GM19240 (cell line): ENCODE results near the gene PRPSAP2.
"Not testable (repeated sequence)": the region's sequence is repeated elsewhere in the genome, so short reads cannot be mapped to it uniquely, and the experiment has no call there.

Source experiments
- DNase-seq: peaks from one replicate; pipeline ENCODE4 v3.0.0; 2011; ENCODE audit warnings: low spot score; ENCODE audit not compliant: insufficient read length

The PRPSAP2 gene

DNA sequence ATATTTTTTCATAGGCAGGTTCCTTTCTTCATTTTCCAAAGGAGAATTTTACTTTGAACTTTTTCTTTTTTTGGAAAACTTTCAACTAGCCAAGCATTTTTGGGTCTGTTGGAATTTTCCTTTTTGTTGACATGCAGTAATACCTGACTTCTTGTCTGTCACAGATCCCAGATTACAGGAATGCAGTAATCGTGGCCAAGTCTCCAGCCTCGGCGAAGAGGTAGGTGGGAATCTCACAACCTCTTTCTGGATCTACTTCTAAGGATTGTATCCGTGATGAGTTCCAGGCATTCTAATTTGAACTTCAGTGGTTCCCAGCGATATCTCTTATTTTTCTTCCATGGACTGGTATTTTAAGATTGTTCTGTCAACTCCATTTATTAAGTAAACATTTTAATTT lies 31.7 kb downstream of the PRPSAP2 start:
- no peak for DNase-seq

DNA sequence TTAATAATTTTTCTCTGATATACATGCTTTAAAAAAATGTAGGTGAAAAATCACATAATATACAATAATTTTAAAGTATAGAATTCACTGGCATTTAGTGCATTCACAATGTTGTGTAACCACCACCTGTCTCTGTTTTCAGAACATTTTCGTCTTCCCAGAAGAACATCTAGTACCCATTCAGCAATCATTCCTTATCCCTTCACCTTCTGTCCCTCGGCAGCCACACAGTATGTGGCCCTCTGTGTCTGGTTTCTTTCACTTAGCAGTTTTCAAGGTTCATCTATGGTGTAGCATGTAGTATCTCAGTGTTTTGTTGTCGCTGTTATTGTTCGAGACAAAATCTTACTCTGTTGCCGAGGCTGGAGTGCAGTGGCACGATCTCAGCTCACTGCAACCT lies 33.6 kb downstream of the PRPSAP2 start:
- DNase-seq, result no peak

DNA sequence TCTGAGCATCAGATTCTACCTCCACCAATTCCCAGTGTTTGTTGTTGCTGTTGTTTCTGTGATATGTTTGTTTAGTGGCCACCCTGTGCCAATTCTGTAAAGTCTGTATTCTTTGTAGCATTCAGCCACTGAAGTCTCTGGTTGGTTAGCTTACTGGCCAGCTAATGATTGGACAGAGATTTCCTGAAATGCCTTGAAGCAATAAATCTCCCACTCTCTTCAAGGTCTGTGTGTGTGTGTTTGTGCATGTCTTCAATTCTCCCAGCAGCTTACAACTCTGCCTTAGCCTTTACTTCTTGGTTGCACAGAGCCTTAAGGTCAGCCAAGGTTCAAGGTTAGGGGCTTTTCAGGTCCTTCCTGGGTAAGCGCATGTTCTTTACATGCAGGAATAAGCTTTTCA lies 38.2 kb downstream of the PRPSAP2 start:
- no peak for DNase-seq

DNA sequence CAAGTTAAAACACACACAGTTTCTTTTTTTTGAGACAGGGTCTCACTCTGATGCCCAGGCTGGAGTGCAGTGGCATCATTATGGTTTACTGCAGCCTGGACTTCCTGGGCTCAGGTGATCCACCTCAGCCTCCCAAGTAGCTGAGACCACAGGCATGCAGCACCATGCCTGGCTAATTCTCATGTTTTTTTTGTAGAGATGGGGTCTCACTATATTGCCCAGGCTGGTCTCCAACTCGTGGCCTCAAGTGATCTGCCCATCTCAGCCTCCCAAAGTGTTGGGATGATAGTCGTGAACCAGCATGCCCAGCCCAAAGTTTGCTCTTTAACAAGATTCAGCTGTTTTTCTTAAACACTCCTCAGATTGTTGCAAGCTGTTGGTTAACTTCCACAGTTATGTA lies 39.0 kb downstream of the PRPSAP2 start:
- no peak for DNase-seq

GRCh38 chr17:18904482-18904881 lies 46.6 kb downstream of the PRPSAP2 start:
- no peak for DNase-seq

- no peak for DNase-seq
These were observed 47.3 kb downstream of the PRPSAP2 start for GRCh38 chr17:18905226-18905625.

DNA sequence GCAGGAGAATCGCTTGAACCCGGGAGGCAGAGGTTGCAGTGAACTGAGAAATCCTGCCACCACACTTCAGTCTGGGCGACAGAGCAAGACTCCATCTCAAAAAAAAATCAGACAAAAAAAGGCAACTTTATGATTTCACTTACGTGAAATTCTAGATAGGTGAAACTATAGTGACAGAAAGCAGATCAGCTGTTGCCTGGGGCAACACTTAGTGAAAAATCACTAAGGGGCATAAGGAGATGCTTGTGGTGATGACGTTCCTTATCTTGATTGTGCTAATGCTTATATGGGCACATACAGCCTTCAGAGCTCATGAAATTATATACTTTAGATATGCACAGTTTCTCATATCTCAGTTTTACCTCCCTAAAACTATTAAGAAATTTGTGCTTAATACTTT lies 52.4 kb downstream of the PRPSAP2 start:
- DNase-seq, result no peak

GRCh38 chr17:18910881-18911280 lies 53.0 kb downstream of the PRPSAP2 start:
- no peak for DNase-seq

GRCh38 chr17:18916816-18917500 lies 59.0 kb downstream of the PRPSAP2 start:
- no peak for DNase-seq

- no peak for DNase-seq
These were observed 59.6 kb downstream of the PRPSAP2 start for GRCh38 chr17:18917506-18918032.

DNA sequence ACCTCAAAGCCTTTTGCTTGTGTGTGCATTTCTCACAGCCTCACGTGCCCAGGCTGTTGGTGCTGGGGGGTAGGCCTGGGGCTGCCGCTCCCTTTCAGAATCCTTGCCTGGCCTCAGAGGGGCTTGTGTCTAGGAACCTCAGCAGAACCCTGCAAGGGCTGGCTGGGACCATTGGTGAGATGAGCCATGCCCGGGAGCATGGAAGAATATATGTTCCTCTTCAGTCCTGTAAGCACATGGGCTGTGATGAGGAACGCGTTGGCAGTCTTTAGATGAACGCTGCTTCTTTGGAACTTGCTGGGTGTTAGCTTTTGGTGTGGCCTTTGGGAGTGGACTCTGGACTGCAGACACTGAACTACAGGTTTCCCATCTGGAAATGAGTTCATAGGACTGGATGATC lies 62.0 kb downstream of the PRPSAP2 start:
- no peak for DNase-seq

DNA sequence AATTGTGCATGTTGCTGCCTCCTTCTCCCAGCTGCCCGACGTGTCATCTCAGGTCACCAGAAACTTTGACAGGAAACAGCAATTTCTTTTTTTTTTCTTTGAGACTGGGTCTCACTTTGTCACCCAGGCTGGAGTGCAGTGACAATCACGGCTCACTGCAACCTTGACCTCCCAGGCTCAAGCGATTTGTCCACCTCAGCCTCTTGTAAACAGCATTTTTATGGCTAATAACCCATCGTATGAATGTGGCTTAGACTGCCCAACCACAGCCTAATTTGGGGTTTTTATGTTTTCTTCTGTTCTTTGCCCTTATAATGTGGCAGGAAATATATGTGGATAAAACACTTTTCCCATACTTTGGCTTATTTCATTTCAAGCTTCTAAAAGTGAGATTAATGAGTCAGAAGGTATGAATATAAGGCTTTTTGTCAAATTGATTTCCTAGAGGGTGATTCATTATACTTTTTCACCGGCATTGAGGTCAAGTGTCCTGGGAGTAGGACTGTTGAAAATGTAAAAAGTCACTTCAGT lies 63.0 kb downstream of the PRPSAP2 start:
- no peak for DNase-seq

DNA sequence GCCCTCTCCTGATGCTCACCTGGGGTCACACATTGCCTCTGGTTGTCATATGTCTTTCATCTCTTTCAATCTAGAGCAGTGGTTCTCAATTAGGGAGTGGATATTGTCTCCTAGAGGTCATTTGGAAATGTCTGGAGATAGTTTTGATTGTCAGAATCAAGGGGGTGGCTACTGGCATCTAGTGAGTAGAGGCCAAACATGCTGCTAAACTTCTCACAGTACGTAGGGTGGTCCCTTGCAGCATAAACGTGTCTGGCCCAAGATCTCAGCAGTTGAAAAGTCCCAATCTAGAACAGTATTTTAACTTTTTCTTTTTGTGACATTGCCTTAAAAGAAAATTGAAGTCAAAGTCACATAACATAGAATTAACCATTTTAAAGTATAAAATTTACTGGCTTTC lies 63.6 kb downstream of the PRPSAP2 start:
- DNase-seq, result no peak

- no peak for DNase-seq
These were observed 64.1 kb downstream of the PRPSAP2 start for GRCh38 chr17:18921912-18922451.

DNA sequence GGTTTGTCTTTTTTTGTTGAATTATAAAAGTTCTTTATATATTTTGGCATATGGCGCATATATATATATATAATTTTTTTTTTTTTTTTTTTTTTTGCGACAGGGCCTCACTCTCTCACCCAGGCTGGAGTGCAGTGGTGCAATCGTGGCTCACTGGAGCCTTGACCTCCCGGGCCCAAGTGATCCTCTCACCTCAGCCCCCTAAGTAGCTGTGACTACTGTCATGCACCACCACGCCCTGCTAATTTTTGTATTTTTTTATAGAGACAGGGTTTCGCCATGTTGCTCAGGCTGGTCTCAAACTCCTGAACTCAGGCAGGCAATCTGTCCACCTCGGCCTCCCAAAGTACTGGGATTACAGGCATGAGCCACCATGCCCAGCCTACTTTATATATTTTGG lies 64.7 kb downstream of the PRPSAP2 start:
- DNase-seq, result not testable (repeated sequence)

DNA sequence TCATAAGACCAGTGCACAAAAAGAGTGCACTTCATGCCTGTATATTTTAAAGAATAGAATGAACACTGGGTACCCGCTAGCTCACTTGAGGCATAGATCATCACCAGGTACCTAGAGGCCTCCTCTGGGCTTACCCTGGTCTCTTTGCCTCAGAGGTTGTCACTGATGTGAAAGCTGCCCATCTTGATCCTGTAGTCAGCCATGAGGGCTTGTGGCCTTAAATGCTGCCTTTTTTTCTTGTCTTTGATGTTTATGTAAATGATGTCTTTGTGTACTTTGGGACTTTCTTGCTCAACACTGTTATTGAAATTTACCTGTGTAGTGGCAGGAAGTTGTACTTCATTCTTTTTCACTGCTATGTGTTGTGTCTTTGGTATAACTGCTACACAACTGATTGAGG lies 67.3 kb downstream of the PRPSAP2 start:
- DNase-seq, result no peak

DNA sequence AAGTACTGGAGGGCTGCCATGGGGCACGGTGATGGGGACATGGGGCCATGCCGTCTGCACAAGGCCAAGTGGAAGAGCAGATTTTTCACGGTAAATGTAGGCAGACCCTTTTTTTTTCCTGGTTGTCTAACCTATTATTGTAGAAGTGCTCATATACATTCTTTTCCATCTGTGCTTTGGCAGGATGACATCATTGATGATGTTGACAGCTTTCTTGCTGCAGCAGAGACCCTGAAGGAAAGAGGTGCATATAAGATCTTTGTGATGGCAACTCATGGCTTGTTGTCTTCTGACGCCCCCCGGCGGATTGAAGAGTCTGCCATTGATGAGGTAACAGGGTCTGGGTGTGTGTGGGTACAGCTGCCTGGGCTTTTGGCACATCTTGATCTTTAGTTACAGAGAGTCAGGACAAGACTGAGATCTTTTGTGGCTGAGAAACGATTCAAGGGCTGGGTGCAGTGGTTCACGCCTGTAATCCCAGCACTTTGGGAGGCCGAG lies 70.7 kb downstream of the PRPSAP2 start:
- no peak for DNase-seq

GRCh38 chr17:18932360-18933055 lies 74.6 kb downstream of the PRPSAP2 start:
- no peak for DNase-seq

- no peak for DNase-seq
These were observed 75.4 kb downstream of the PRPSAP2 start for GRCh38 chr17:18933102-18934058.

GRCh38 chr17:18937981-18938691 lies 80.2 kb downstream of the PRPSAP2 start:
- no peak for DNase-seq

- DNase-seq, result no peak
These were observed 80.7 kb downstream of the PRPSAP2 start for GRCh38 chr17:18938692-18939023.
